Measurements from ENCODE around the gene ABCG1. TPM values are rescaled to one million over a fixed set of nuclear protein-coding genes. Genes with fewer than 3 reads are reported as not detected.

ABCG1 gene
- total RNA-seq, 3 donors from 2014 or later, result 10.6 to 26.2 (median 23.7) TPM

DNA sequence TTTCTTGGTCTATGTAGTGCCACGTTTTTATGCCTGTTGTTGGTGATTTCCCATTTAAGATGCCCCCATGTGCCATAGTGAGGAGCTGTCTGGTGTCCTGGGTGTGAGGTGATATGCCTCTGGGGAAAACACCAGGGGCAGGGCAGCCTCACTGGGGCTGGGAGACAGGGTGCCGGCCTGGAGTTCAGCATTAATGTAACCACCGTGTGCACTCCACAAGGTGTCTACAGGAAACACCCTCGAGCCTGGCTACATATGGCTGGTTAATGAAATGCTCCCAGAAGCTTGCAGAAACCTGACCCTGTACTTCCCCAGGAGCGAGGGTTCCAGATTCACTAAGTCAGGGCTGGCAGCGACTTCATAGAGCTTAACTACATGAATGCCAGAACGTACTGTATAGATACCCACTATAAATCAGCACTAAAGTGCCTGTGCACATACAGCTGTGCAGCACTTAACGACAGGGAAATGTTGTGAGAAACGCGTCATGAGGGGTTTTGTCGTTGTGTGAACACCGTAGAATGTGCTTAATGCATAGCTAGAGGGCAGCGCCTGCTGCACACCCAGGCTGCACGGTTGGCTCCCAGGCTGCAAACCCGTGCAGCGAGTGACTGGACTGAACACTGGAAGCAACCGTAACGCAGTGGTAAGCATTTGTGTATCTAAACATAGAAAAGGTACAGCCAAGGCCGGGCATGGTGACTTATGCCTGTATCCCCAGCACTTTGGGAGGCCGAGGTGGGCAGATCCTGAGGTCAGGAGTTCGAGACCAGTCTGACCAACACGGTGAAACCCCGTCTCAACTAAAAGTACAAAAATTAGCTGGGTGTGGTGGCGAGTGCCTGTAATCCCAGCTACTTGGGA is 121.5 kb downstream of the ABCG1 start:
- no peaks in the 10 kb centered on the region for H3K9me3 ChIP-seq
- H3K4me1 ChIP-seq, result no peaks in the 10 kb centered on the region
- no peak overlapping the region for H3K4me3 ChIP-seq
- H3K36me3 ChIP-seq, result no peaks in the 10 kb centered on the region
- no peak overlapping the region for H3K27ac ChIP-seq
- TF ChIP-seq POLR2A (IDR thresholded peaks at IDR 0.05) (no peak), POLR2AphosphoS5 (IDR thresholded peaks at IDR 0.05) (no peak)
- TF ChIP-seq, protein P1, sequence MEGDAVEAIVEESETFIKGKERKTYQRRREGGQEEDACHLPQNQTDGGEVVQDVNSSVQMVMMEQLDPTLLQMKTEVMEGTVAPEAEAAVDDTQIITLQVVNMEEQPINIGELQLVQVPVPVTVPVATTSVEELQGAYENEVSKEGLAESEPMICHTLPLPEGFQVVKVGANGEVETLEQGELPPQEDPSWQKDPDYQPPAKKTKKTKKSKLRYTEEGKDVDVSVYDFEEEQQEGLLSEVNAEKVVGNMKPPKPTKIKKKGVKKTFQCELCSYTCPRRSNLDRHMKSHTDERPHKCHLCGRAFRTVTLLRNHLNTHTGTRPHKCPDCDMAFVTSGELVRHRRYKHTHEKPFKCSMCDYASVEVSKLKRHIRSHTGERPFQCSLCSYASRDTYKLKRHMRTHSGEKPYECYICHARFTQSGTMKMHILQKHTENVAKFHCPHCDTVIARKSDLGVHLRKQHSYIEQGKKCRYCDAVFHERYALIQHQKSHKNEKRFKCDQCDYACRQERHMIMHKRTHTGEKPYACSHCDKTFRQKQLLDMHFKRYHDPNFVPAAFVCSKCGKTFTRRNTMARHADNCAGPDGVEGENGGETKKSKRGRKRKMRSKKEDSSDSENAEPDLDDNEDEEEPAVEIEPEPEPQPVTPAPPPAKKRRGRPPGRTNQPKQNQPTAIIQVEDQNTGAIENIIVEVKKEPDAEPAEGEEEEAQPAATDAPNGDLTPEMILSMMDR (IDR thresholded peaks at IDR 0.05), result no peak
- no peaks in the 10 kb centered on the region for H3K27me3 ChIP-seq
- intact Hi-C loops (cut with DNase I; ENCODE audit: low total_unique reads), result no loop called here
- no peak for DNase-seq (ENCODE audit: low spot score in 2 of 2)

DNA sequence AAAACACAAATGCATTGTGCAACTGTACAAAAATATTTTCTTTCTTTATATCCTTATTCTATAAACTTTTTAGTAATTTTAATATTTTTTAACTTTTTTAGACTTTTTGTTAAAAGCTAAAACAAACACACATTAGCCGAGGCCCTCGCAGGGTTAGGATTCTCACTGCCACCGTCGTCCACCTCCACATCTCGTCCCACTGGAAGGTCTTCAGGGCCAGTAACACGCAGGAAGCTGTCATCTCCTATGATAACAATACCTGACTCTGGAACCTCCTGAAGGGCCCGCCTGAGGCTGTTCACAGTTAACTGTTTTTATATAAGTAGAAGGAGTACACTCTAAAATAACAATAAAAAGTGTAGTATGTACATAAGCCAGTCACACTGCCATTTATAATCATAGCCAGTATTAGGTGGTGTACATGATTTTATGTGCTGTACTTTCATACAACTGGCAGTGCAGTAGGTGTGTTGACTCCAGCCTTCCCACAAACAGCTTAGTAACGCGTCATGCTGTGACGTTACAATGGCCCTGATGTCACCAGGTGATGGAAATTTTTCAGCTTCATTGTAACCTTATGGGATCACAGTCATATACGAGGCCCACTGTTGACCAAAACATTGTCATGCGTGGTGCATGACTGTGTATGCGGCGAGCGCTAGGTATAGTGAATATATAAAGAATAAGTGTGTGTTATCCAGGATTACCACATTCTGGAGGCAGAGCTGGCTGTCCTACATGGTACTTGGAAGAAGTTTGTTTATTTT is 123.0 kb downstream of the ABCG1 start:
- Histone ChIP-seq H3K4me1 (no peaks in the 10 kb centered on the region), H3K4me3 (no peak overlapping the region), H3K27me3 (no peaks in the 10 kb centered on the region), H3K36me3 (no peaks in the 10 kb centered on the region), H3K9me3 (no peaks in the 10 kb centered on the region), H3K27ac (no peak overlapping the region)
- DNase-seq (ENCODE audit: low spot score in 2 of 2), result no peak
- TF ChIP-seq, protein P1 (IDR thresholded peaks at IDR 0.05), result no peak
- no peak for TF ChIP-seq POLR2A (IDR thresholded peaks at IDR 0.05)
- no peak for TF ChIP-seq POLR2AphosphoS5 (IDR thresholded peaks at IDR 0.05)
- intact Hi-C loops (cut with DNase I; ENCODE audit: low total_unique reads), result no loop called here

DNA sequence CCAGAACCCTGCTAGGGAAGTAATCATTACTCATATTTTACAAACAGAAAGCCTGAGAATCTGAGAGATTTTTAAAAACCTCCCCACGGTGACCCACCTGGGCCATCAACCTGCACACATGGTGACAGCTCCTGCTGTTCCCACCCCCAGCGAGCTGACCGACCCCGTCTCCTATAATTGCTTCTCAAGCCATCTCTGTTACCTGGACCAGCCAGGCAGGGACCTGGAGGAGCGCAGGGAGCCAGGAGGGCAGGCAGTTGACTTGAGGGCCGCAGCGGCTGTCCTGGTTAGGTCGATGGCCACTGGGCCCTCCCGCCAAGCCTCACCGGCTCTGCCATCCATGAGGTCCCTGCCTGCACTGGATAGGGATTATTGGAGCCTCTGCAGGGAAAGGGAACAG is 124.2 kb downstream of the ABCG1 start:
- no peaks in the 10 kb centered on the region for H3K4me1 ChIP-seq
- DNase-seq (ENCODE audit: low spot score in 2 of 2), result no peak

DNA sequence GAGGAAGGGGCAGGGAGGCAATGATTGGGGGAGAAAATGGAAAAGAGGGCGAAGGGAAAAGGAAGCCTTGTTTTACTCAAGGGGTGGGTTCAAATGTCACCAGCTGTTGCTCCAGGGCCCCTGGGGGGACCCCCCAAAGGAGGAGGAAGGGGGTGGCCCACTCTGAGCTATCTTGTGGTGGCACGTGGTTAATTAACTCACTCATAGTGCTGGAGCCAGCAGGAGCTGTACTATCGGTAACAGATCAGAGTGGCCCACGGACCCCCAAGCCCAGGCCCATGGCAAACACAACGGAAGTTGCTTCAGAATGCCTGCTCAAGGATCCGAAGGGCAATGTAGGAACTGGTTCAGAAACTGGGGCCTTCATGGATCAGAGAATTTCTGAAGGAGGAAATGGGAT is 124.6 kb downstream of the ABCG1 start:
- Histone ChIP-seq H3K9me3 (no peaks in the 10 kb centered on the region), H3K27ac (no peak overlapping the region), H3K36me3 (no peaks in the 10 kb centered on the region), H3K27me3 (no peaks in the 10 kb centered on the region), H3K4me3 (no peak overlapping the region), H3K4me1 (no peaks in the 10 kb centered on the region)
- intact Hi-C loops (cut with DNase I; ENCODE audit: low total_unique reads), result no loop called here
- DNase-seq (ENCODE audit: low spot score in 2 of 2), result no peak
- TF ChIP-seq POLR2A (IDR thresholded peaks at IDR 0.05), result no peak
- no peak for TF ChIP-seq POLR2AphosphoS5 (IDR thresholded peaks at IDR 0.05)
- TF ChIP-seq, protein P1 (IDR thresholded peaks at IDR 0.05), result no peak

More for the DNA sequence above, 124.2 kb downstream of the ABCG1 start:
- Histone ChIP-seq H3K36me3 (no peaks in the 10 kb centered on the region), H3K9me3 (no peaks in the 10 kb centered on the region), H3K27ac (no peak overlapping the region), H3K4me3 (no peak overlapping the region), H3K27me3 (no peaks in the 10 kb centered on the region)
- no peak for TF ChIP-seq POLR2AphosphoS5 (IDR thresholded peaks at IDR 0.05)
- TF ChIP-seq, protein P1 (IDR thresholded peaks at IDR 0.05), result no peak
- TF ChIP-seq POLR2A (IDR thresholded peaks at IDR 0.05), result no peak
- intact Hi-C loops (cut with DNase I; ENCODE audit: low total_unique reads), result no loop called here
